ENCODE data around the gene ADCY4.

Gene ADCY4

GRCh38 chr14:24337144-24337823 is 2.4 kb upstream of the ADCY4 start:
- ATAC-seq, result no peak

DNA sequence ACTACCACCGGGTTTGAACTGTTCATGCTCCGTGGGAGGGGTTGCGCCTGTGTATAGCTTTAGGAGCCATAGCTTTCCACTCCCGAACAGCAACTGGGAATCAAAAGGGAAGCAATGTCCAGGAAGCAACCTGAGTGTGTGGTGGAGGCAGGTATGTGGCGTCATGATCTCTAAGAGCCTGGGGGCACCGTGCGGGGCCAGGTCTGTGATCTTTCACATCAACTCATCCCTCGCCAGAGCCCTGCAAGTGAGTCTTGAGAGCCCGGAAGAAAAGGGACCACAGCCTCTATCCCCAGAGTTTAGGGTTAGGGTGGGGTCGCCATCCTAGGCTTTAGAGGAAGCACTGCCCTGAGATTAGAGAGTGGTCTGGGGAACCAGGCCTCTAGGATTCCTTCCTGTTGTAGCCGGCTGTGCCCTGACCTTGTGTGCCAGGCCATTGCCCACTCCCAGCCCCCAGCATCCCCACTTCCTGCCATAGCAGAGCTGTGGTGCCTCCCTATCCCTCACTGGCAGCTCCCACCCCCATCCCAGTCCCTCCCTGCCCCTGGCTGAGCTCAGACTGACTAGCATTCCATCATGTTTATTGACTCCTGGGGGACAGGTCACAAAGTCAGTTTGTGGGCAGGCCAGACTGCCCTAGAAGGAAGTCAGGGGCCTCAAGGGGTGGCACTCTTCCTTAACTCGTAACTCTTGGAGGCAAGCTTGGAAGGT is 745 bp upstream of the ADCY4 start:
- no peak for ATAC-seq
- no peak for TF ChIP-seq BACH2 (CRISPR knock-in tag; IDR thresholded peaks at IDR 0.05; ENCODE audit: borderline replicate concordance)

More at GRCh38 chr14:24337144-24337823, 2.4 kb upstream of the ADCY4 start:
- TF ChIP-seq RARB (CRISPR knock-in tag; IDR thresholded peaks at IDR 0.05), result no peak
- no peak for TF ChIP-seq ESRRG (CRISPR knock-in tag; IDR thresholded peaks at IDR 0.05)
- TF ChIP-seq ZNF70 (CRISPR knock-in tag; IDR thresholded peaks at IDR 0.05), result no peak
- no peak for TF ChIP-seq ISL1 (CRISPR knock-in tag; IDR thresholded peaks at IDR 0.05)

DNA sequence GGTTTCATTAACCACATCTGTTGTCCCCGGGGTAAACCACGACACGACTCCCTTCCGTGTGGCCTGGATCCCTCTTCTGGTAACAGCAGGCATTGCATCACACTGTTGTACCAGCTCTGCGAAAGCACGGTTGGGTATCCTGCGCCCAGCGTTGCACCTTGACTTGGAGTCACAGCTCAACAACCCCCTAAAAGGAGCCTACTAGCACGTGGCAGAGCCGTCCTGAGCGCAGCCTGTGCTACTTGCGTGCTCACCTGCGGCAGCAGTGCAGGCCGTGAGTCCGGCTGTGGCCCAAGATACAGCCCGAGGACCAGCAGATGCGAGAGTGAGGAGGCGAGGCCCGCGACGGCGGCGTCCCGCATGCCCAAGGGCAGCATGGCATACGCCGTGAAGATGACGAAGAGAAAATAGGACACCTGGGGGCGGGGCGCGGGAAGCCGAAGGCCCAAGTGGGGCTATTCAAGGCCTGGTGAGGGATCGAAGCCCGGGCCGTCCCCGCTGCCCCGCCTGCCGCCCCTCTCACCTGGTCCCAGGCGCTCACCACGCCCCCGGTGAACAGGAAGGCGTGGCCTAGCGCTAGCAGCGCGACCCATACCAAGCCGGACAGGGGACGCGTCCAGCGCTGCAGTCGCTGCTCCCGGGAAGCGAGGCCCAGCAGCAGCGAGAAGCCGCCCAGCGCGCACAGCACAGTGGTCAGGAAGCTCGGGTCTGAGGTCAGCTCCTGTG is 2.4 kb downstream of the ADCY4 start:
- ATAC-seq, result peak; percentile 82

More for the DNA sequence above, 2.4 kb downstream of the ADCY4 start:
- TF ChIP-seq ESRRG (CRISPR knock-in tag; IDR thresholded peaks at IDR 0.05), result no peak
- TF ChIP-seq TCF4 (CRISPR knock-in tag; IDR thresholded peaks at IDR 0.05; ENCODE audit: borderline replicate concordance), result no peak
- no peak for TF ChIP-seq TOX (CRISPR knock-in tag; IDR thresholded peaks at IDR 0.05; ENCODE audit: borderline replicate concordance)
- TF ChIP-seq SNAI2 (CRISPR knock-in tag; IDR thresholded peaks at IDR 0.05), result no peak
- TF ChIP-seq OSR1 (CRISPR knock-in tag; IDR thresholded peaks at IDR 0.05), result no peak
- TF ChIP-seq TSHZ2 (CRISPR knock-in tag; IDR thresholded peaks at IDR 0.05), result no peak
- TF ChIP-seq, protein P1, sequence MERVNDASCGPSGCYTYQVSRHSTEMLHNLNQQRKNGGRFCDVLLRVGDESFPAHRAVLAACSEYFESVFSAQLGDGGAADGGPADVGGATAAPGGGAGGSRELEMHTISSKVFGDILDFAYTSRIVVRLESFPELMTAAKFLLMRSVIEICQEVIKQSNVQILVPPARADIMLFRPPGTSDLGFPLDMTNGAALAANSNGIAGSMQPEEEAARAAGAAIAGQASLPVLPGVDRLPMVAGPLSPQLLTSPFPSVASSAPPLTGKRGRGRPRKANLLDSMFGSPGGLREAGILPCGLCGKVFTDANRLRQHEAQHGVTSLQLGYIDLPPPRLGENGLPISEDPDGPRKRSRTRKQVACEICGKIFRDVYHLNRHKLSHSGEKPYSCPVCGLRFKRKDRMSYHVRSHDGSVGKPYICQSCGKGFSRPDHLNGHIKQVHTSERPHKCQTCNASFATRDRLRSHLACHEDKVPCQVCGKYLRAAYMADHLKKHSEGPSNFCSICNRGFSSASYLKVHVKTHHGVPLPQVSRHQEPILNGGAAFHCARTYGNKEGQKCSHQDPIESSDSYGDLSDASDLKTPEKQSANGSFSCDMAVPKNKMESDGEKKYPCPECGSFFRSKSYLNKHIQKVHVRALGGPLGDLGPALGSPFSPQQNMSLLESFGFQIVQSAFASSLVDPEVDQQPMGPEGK (CRISPR knock-in tag; IDR thresholded peaks at IDR 0.05; ENCODE audit: borderline replicate concordance), result no peak
- TF ChIP-seq RARB (CRISPR knock-in tag; IDR thresholded peaks at IDR 0.05), result no peak
- no peak for TF ChIP-seq ZFP3 (CRISPR knock-in tag; IDR thresholded peaks at IDR 0.05)
- no peak for TF ChIP-seq GLIS3 (CRISPR knock-in tag; IDR thresholded peaks at IDR 0.05)
- TF ChIP-seq PPARA (CRISPR knock-in tag; IDR thresholded peaks at IDR 0.05; ENCODE audit: borderline replicate concordance), result no peak
- TF ChIP-seq ARNTL (CRISPR knock-in tag; IDR thresholded peaks at IDR 0.05; ENCODE audit: borderline replicate concordance, low read depth), result no peak
- no peak for TF ChIP-seq CSDC2 (CRISPR knock-in tag; IDR thresholded peaks at IDR 0.05)
- no peak for TF ChIP-seq ZNF70 (CRISPR knock-in tag; IDR thresholded peaks at IDR 0.05)
- TF ChIP-seq ZNF8 (CRISPR knock-in tag; IDR thresholded peaks at IDR 0.05), result no peak
- TF ChIP-seq CREB5 (CRISPR knock-in tag; IDR thresholded peaks at IDR 0.05; ENCODE audit: low read depth), result no peak
- TF ChIP-seq POU6F1 (CRISPR knock-in tag; IDR thresholded peaks at IDR 0.05; ENCODE audit: borderline replicate concordance, low read depth), result no peak
- TF ChIP-seq BACH2 (CRISPR knock-in tag; IDR thresholded peaks at IDR 0.05; ENCODE audit: borderline replicate concordance), result no peak

All from SK-N-SH treated with all-trans-retinoic acid at 6 μM for 48 hours (cell line).